A673 (cell line): ENCODE results near the gene AGGF1. TPM values are rescaled to one million over a fixed set of nuclear protein-coding genes. Genes with fewer than 3 reads are reported as not detected.

ENCODE experiments used
- BruUV-seq: library from RNA; stranded (reverse); fragments of 400-500 nt; replicated peaks from 2 replicates; lab custom pipeline; 2021; lab: Mats Ljungman, UMichigan
- CTCF ChIA-PET: fragments of 300-600 bp; sonication (Branson Sonifier 250); formaldehyde crosslinking; loops from one replicate; lab custom pipeline; 2022; ENCODE audit warnings: antibody characterized with exemption; lab: Charles Lee
- POLR2A ChIA-PET: fragments of 300-600 bp; sonication (Branson Sonifier 250); formaldehyde crosslinking; loops from one replicate; lab custom pipeline; 2022; ENCODE audit warnings: antibody characterized with exemption; ENCODE audit not compliant: low non-redundant PET; lab: Charles Lee
- DNase-seq: peaks from one replicate; pipeline ENCODE4 v3.0.0-alpha.2; 2015; ENCODE audit warnings: low spot score
- H3K27ac ChIP-seq: fragments of 200-600 bp; sonication (generic); 2 replicates; pipeline ENCODE4 v1.5.1; 2016; ENCODE audit warnings: mixed run types, low read depth, mild to moderate bottlenecking, mixed read lengths, antibody characterized with exemption, low read length; ENCODE audit not compliant: poor library complexity, severe bottlenecking
- H3K27me3 ChIP-seq: fragments of 200-600 bp; sonication (generic); replicated peaks from 2 replicates; pipeline ENCODE4 v1.6.1; 2017; ENCODE audit warnings: mixed run types, low read depth, mild to moderate bottlenecking, mixed read lengths, antibody characterized with exemption, low read length; ENCODE audit not compliant: insufficient read depth, poor library complexity
- H3K36me3 ChIP-seq: fragments of 200-600 bp; sonication (generic); 2 replicates; pipeline ENCODE4 v1.6.1; 2016; ENCODE audit warnings: mixed run types, mild to moderate bottlenecking, mixed read lengths, antibody characterized with exemption, low read length; ENCODE audit not compliant: insufficient read depth, poor library complexity, severe bottlenecking
- H3K4me1 ChIP-seq: fragments of 200-600 bp; sonication (generic); 2 replicates; pipeline ENCODE4 v1.6.1; 2017; ENCODE audit warnings: mixed run types, mild to moderate bottlenecking, mixed read lengths, antibody characterized with exemption, low read length; ENCODE audit not compliant: insufficient read depth, poor library complexity, severe bottlenecking
- H3K4me3 ChIP-seq: fragments of 200-600 bp; sonication (generic); 2 replicates; pipeline ENCODE4 v1.5.1; 2016; ENCODE audit warnings: low read depth, mixed run types, mild to moderate bottlenecking, mixed read lengths, low read length; ENCODE audit not compliant: poor library complexity, severe bottlenecking
- H3K9me3 ChIP-seq: fragments of 200-600 bp; sonication (generic); 2 replicates; pipeline ENCODE4 v1.6.1; 2016; ENCODE audit warnings: mixed run types, low read depth, mild to moderate bottlenecking, mixed read lengths, antibody characterized with exemption, low read length; ENCODE audit not compliant: poor library complexity, severe bottlenecking
- CTCF ChIP-seq: fragments of 300-800, 200-600 bp; sonication (generic); conservative IDR thresholded peaks from 2 replicates; pipeline ENCODE4 v1.5.1; 2017; ENCODE audit warnings: low read depth, mild to moderate bottlenecking, antibody characterized with exemption, low read length, moderate library complexity, mixed read lengths
- EZH2 ChIP-seq: fragments of 200-600 bp; sonication (generic); IDR thresholded peaks from 2 replicates; pipeline ENCODE4 v1.6.1; 2017; ENCODE audit warnings: borderline replicate concordance, low read depth, mild to moderate bottlenecking, mixed read lengths, antibody characterized with exemption, low read length; ENCODE audit not compliant: poor library complexity, severe bottlenecking
- intact Hi-C: fragments of 100-400 bp; cut with micrococcal nuclease; formaldehyde crosslinking; loops from one replicate; pipeline ENCODE4 v1.10.0; 2022; ENCODE audit not compliant: unreplicated experiment
- total RNA-seq: library from RNA; stranded (reverse); gene quantifications from 2 replicates; pipeline ENCODE4 v1.2.3, GENCODE V29; 2021

The AGGF1 gene
- total RNA-seq, 1 experiment from 2014 or later, result 20.9 TPM

GRCh38 chr5:76999451-76999850, 30.8 kb upstream of the AGGF1 start:
- CTCF ChIA-PET, result no interaction called here
- intact Hi-C loops, result no loop called here
- BruUV-seq, result no TSS peak
- peak; percentile 11 for DNase-seq
- Histone ChIP-seq H3K4me3 (no peak overlapping the region), H3K27ac (no peak overlapping the region), H3K36me3 (no peaks in the 10 kb centered on the region), H3K4me1 (no peaks in the 10 kb centered on the region), H3K9me3 (no peaks in the 10 kb centered on the region), H3K27me3 (peaks cover 24% of the 10 kb centered on the region)
- POLR2A ChIA-PET, result no interaction called here
- TF ChIP-seq CTCF (no peak), EZH2 (no peak)

GRCh38 chr5:77003246-77003645, 27.0 kb upstream of the AGGF1 start:
- no peaks in the 10 kb centered on the region for H3K4me1 ChIP-seq
- no peaks in the 10 kb centered on the region for H3K9me3 ChIP-seq
- H3K27ac ChIP-seq, result no peak overlapping the region
- no peak for DNase-seq
- no TSS peak for BruUV-seq
- no peak for TF ChIP-seq CTCF
- no peak for TF ChIP-seq EZH2
- peaks cover 26% of the 10 kb centered on the region for H3K27me3 ChIP-seq
- CTCF ChIA-PET, result no interaction called here
- H3K4me3 ChIP-seq, result no peak overlapping the region
- intact Hi-C loops, result no loop called here
- POLR2A ChIA-PET, result no interaction called here
- no peaks in the 10 kb centered on the region for H3K36me3 ChIP-seq

GRCh38 chr5:77006124-77006523, 24.1 kb upstream of the AGGF1 start:
- BruUV-seq, result no TSS peak
- intact Hi-C loops, result no loop called here
- TF ChIP-seq EZH2, result no peak
- no peak for TF ChIP-seq CTCF
- CTCF ChIA-PET, result no interaction called here
- Histone ChIP-seq H3K27me3 (peaks cover 26% of the 10 kb centered on the region), H3K4me3 (no peak overlapping the region), H3K9me3 (no peaks in the 10 kb centered on the region), H3K36me3 (no peaks in the 10 kb centered on the region), H3K4me1 (peaks cover 12% of the 10 kb centered on the region), H3K27ac (no peak overlapping the region)
- no peak for DNase-seq
- POLR2A ChIA-PET, result no interaction called here
